NCI-H2227 treated with DMSO at 0.1 percent for 48 hours (cell line): ENCODE measurements around the gene IFT88.
"Not testable (repeated sequence)": the region's sequence is repeated elsewhere in the genome, so short reads cannot be mapped to it uniquely, and the experiment has no call there.

Experiments used
- DNase-seq: peaks from one replicate; lab custom pipeline; 2025; lab: John Stamatoyannopoulos, UW

IFT88 gene

GRCh38 chr13:20636079-20636478 lies 69.1 kb downstream of the IFT88 start:
- DNase-seq: no peak

GRCh38 chr13:20637811-20638210 lies 70.9 kb downstream of the IFT88 start:
- no peak for DNase-seq

GRCh38 chr13:20647758-20648157 lies 80.8 kb downstream of the IFT88 start:
- DNase-seq: no peak

- no peak for DNase-seq
Observed at GRCh38 chr13:20652946-20653345, 86.0 kb downstream of the IFT88 start.

- no peak for DNase-seq
Observed at GRCh38 chr13:20654156-20654555, 87.2 kb downstream of the IFT88 start.

GRCh38 chr13:20658451-20659040 lies 91.6 kb downstream of the IFT88 start:
- no peak for DNase-seq

- no peak for DNase-seq
Observed at GRCh38 chr13:20664351-20664750, 97.4 kb downstream of the IFT88 start.

GRCh38 chr13:20666948-20667347 lies 100.0 kb downstream of the IFT88 start:
- DNase-seq: no peak

- no peak for DNase-seq
Observed at GRCh38 chr13:20667857-20668437, 101.0 kb downstream of the IFT88 start.

GRCh38 chr13:20669162-20669561 lies 102.2 kb downstream of the IFT88 start:
- DNase-seq: no peak

- no peak for DNase-seq
Observed at GRCh38 chr13:20671789-20672188, 104.8 kb downstream of the IFT88 start.

GRCh38 chr13:20672772-20673171 lies 105.8 kb downstream of the IFT88 start:
- DNase-seq: no peak

GRCh38 chr13:20673715-20674114 lies 106.8 kb downstream of the IFT88 start:
- no peak for DNase-seq

- no peak for DNase-seq
Observed at GRCh38 chr13:20676213-20676612, 109.3 kb downstream of the IFT88 start.

GRCh38 chr13:20678606-20679005 lies 111.6 kb downstream of the IFT88 start:
- DNase-seq: not testable (repeated sequence)

GRCh38 chr13:20679879-20680278 lies 112.9 kb downstream of the IFT88 start:
- DNase-seq: no peak

- DNase-seq: no peak
Observed at GRCh38 chr13:20680416-20681080, 113.6 kb downstream of the IFT88 start.

- not testable (repeated sequence) for DNase-seq
Observed at GRCh38 chr13:20681481-20681880, 114.5 kb downstream of the IFT88 start.

GRCh38 chr13:20682061-20682460 lies 115.1 kb downstream of the IFT88 start:
- no peak for DNase-seq

GRCh38 chr13:20684041-20684440 lies 117.1 kb downstream of the IFT88 start:
- DNase-seq: no peak

GRCh38 chr13:20684546-20684945 lies 117.6 kb downstream of the IFT88 start:
- no peak for DNase-seq

- no peak for DNase-seq
Observed at GRCh38 chr13:20685092-20685491, 118.1 kb downstream of the IFT88 start.

- DNase-seq: no peak
Observed at GRCh38 chr13:20686167-20686566, 119.2 kb downstream of the IFT88 start.
